NCI-H345 treated with DMSO at 0.1 percent for 48 hours (cell line): ENCODE measurements around the gene SMIM30.
"Not testable (repeated sequence)": the region's sequence is repeated elsewhere in the genome, so short reads cannot be mapped to it uniquely, and the experiment has no call there.

Experiments
- DNase-seq: peaks from one replicate; lab custom pipeline; 2025; ENCODE audit not compliant: unreplicated experiment; lab: John Stamatoyannopoulos, UW

Gene SMIM30

GRCh38 chr7:113118074-113118959 is at the start of gene SMIM30:
SMIM30 (minus strand) TSS chr7:113118554; CDS start chr7:113117578, 976 bp downstream.
- peak; percentile 88 for DNase-seq

- not testable (repeated sequence) for DNase-seq
Observed at GRCh38 chr7:113166176-113166575, 47.8 kb upstream of the SMIM30 start.

DNA sequence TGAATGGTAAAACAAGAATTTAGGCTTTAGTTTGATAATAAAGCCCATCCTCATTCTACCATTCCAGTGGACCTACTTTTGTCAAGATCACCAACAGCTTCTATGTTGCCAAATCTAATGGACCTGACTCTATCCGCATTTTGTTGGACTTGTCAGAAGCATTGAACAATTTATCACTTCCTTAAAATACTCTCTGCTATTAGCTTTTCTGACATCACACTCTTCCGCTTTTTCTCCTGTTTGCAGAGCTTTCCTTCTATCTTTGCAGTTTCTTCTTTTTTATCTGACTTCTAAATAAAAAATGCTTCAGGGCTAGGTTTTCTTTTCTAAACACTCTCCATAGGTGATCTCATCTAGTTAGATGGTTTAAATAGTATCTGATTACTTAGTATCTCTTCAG is 42.7 kb upstream of the SMIM30 start:
- no peak for DNase-seq

DNA sequence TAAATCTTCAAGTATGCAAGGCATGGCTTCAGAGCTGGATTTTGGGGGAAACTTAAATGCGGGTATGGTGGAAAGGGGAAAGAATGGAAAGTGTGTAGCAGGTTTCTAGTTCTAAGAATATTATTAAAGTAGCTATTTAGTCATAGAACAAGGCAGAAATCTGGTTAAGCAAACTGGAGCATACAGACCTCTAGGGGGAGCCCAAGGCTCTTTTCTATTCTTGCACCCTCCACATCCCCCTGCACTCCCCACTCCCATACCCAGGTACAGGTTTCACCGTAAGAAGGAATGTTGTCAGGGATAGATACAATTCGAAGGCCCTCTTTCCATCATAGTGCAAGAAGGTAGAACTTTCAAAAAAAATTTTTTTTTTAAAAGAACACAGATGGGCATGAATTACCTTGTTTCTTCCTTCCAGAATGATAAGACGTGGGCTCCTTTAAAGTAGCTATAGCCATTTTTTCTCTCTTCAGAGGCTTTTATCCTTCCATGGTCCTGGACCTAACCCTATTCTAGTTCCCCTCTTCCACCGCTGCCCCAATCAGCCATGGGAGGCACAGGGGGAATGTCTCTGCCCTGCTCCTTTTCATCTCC is 41.5 kb upstream of the SMIM30 start:
- peak; percentile 52 for DNase-seq

- no peak for DNase-seq
Observed at GRCh38 chr7:113158756-113159155, 40.4 kb upstream of the SMIM30 start.

DNA sequence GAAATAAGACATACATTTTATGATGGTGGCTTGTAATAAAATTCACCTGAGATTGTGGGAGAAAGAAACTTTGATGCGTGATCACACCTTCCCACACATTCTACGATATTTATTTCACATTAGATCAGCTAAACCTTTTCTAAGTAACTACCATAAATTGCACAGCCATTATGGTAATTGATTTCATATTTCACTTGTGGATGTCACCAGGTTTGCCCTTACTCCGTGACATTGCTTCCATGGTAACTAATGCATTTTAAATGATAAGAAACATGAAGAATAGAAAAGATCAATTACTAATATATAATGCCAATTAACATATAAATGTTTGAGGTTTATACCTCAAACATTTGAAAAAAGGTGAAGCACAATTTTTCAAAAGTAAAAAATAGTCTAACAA is 35.8 kb upstream of the SMIM30 start:
- DNase-seq: no peak

DNA sequence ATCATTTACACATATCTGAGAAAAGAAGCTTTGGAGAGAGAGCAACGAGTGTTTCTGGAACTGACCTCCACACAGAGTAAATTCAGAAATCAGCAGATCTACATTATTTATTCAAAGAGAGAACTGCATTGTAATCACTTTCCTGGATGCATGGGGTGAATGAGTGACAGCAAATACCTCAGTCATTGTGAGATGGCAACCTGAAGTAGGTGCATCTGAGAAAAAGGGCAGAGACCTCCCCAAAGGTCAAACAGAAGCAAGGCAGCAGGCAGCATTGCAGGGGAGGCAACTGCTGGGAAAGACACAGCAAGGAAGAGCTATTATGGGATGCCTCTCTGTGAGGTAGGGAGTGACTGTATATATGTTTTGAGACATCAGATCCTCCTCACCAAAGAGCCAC is 26.5 kb upstream of the SMIM30 start:
- no peak for DNase-seq

DNA sequence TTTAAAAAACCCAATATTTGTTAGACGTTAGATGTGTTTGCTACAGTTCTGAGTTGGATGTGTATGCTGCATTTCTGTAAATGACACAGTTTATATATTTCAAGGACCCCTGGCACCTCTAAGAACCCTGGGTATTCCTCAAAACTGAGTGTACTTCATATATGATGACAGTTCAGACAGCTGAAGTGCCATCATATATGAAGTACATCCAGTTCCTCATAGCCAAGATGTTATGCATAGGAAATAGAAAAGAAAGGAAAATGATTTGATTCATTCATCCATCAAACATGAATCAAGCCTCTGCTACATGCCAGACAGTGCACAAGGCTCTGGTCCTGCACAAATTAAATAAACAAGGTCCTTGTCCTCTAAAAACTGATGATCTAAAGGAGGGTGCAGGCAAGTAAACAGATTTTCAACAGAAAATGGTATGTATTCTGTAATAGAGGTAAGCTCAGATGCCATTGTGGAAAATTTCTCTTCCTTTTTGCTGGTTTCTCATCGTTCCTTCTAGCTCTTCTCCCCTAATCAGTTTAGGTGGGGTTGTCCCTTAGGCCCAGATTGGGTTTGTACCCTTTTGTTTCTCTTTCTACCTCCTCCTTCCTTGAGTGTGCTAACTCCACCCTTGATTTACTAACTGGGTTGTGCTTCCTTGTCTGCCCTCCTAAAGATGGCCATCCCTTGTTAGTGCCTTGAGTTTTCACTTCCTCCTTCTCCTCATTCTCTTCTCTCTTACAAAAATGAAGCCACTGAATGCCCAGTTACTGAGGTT is 25.3 kb upstream of the SMIM30 start:
- DNase-seq: no peak

- DNase-seq: no peak
Observed at GRCh38 chr7:113142385-113143119, 24.2 kb upstream of the SMIM30 start.

DNA sequence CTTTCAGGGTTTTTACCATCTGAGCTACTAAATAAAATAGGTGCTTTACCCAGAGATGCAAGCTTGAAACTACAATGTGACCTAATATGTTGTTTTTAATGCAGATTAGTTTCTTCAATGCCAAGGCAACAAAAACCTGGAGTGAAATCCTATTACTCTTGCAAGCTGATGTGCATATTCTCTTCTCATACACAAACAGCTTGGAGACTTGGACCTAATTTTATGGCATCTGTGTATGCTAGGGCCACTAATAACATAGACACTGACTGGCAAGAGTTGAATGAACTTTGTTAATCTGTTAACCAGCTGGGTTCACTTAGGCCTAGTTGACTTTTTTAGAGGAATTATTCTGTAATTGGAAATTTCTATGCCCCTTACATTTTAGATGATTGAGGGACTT is 23.4 kb upstream of the SMIM30 start:
- no peak for DNase-seq

GRCh38 chr7:113140956-113141355 is 22.6 kb upstream of the SMIM30 start:
- no peak for DNase-seq

GRCh38 chr7:113137241-113137640 is 18.9 kb upstream of the SMIM30 start:
- no peak for DNase-seq

DNA sequence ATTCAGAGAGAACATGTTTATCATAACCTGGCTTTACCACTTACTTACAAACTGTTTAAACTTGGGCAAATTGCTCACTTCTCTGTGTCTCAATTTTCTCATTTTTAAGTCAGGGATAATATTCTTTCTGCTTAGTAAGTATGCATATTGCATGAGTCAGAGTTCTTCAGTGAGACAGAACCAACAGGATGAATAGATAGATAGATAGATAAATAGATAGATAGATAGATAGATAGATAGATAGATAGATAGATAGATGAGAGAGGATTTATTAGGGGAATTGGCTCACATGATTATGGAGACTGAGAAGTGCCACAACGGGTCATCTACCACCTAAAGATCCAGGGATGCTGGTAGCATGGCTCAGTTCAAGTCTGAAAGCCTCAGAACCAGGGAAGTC is 15.7 kb upstream of the SMIM30 start:
- DNase-seq: no peak

- no peak for DNase-seq
Observed at GRCh38 chr7:113131367-113131766, 13.0 kb upstream of the SMIM30 start.

GRCh38 chr7:113128031-113128430 is 9.7 kb upstream of the SMIM30 start:
- no peak for DNase-seq

DNA sequence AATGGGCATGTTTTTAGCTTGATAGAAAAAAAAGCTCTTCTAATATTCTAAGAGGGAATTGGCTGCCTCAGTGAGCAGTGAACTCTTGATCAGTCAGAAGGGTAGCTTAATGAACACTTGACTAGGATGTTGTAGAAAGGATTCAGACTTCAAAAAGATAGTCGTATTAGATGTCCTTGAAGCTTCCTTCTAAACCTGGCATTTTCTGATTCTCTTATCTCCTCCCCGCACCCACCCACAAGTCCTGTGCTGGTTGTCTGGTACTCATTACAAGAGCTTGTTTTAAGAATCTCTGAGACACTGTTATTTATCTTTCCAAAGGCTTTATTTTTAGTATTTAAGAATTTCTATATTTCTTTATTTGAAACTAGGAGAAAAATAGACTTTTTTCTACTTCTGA is 7.4 kb upstream of the SMIM30 start:
- DNase-seq: no peak

DNA sequence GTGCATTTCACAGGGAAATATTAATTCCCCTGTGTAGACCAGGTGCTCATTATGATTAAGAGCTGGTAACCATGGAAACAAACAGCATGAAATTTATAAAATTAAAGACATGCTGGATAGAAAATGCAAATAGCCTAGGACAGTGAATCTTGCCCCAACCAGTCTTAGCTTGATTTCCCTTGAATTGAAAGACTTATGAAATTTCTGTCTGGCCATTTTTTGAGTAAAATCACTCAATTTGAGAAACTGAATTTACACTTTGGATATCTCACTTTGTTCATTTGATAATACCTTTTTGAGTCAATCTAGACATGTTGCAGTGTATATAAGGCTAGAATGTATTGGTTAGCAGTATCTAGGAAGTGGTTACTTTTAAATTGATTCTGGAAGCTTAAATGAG is 4.4 kb upstream of the SMIM30 start:
- no peak for DNase-seq

DNA sequence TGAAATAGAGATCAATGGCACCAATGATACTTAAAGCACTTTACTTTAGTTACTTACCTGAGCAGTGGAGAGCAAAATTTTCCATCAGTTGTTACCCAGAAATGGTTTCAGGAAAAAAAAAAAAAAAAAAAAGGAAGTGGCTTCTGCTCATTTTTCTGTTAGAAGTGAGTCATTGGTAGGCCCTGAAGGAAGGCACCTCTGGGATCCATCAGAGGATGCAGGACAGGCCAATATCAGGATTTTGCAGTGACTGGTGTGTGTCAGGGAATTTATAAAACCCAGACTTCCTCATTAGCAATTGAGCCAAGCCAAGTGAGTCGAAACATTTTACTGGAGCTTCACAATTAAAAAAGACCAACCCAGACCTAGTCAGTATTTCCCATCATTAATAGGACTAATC is 2.3 kb upstream of the SMIM30 start:
- no peak for DNase-seq

DNA sequence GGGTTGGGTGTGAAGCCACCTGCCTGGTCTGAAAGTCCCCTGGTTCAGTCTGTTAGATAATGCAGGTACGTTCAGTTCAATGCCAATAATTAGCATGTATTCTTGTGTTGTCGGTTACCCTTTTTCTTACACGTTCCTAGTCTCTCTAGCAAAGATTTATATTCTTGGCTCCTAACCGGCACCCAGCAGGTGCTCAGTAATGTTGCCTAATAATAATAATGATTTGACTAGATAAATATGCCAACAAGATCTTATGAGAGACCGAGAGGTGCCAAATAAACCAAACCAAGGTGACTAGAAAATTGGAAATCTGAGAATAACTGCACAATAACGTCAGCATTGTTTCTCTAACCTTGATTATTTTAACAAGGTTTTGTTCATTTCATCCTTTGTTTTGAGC is 1.1 kb upstream of the SMIM30 start:
- DNase-seq: no peak

GRCh38 chr7:113117374-113117774 is 980 bp downstream of the SMIM30 start:
- DNase-seq: not testable (repeated sequence)

- no peak for DNase-seq
Observed at GRCh38 chr7:113113912-113114311, 4.4 kb downstream of the SMIM30 start.
